SJSA1 (cell line): ENCODE measurements around the gene TBX18. TPM values are rescaled to one million over a fixed set of nuclear protein-coding genes. Genes with fewer than 3 reads are reported as not detected.

ENCODE experiments used
- DNase-seq, 2 experiments: peaks; one replicate each; pipeline ENCODE4 v3.0.0-alpha.2; 2015 to 2020; ENCODE audit warnings: low spot score in 2 of 2, low read depth in 1 of 2
- H3K27ac ChIP-seq: fragments of 250-450 bp; sonication (Bioruptor Pico); 2 replicates; pipeline ENCODE4 v1.5.1; 2020; ENCODE audit warnings: mild to moderate bottlenecking, moderate library complexity
- H3K27me3 ChIP-seq: fragments of 250-450 bp; sonication (Bioruptor Pico); replicated peaks from 2 replicates; pipeline ENCODE4 v1.5.1; 2020; ENCODE audit warnings: mild to moderate bottlenecking, moderate library complexity
- H3K36me3 ChIP-seq: fragments of 250-450 bp; sonication (Bioruptor Pico); 2 replicates; pipeline ENCODE4 v1.5.1; 2020; ENCODE audit warnings: mild to moderate bottlenecking
- H3K4me1 ChIP-seq: fragments of 250-450 bp; sonication (Bioruptor Pico); replicated peaks from 2 replicates; pipeline ENCODE4 v1.6.1; 2021; ENCODE audit warnings: mild to moderate bottlenecking
- H3K4me3 ChIP-seq: fragments of 250-450 bp; sonication (Bioruptor Pico); 2 replicates; pipeline ENCODE4 v1.5.1; 2020; ENCODE audit warnings: mild to moderate bottlenecking
- H3K9me3 ChIP-seq: fragments of 250-450 bp; sonication (Bioruptor Pico); replicated peaks from 2 replicates; pipeline ENCODE4 v1.5.1; 2020; ENCODE audit warnings: mild to moderate bottlenecking
- total RNA-seq: library from RNA; depleted of rRNA; stranded (reverse); fragments of >200 nt; shearing (Covaris generic); gene quantifications from 2 replicates; pipeline ENCODE4 v1.2.3, GENCODE V29; 2014

The TBX18 gene
- total RNA-seq, 1 experiment from 2014 or later = 35.1 TPM

DNA sequence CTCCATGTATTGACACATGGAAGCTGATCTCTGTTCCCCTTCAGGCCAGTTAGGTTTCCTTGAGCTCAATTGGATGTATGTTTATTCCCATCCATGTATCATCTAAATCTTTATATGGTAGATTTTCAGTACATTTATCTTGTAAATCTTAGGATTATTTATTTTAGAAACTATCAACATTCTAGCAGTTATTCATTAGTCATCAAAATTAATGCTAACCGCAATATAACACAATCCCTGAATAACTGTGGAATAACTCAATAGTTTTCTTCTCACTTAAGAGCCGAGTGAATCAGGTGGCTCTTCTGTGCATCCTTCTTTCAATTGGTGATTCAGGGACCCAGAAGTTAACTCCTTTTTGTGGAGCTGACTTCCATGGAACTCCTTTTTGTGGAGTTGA, 15.5 kb upstream of the TBX18 start:
- DNase-seq = no peak
- H3K4me3 ChIP-seq = no peak overlapping the region
- no peaks in the 10 kb centered on the region for H3K9me3 ChIP-seq
- no peaks in the 10 kb centered on the region for H3K27me3 ChIP-seq
- no peak overlapping the region for H3K27ac ChIP-seq
- peaks cover 8% of the 10 kb centered on the region; the same call in 1 of the 2 replicates for H3K4me1 ChIP-seq
- no peaks in the 10 kb centered on the region for H3K36me3 ChIP-seq

DNA sequence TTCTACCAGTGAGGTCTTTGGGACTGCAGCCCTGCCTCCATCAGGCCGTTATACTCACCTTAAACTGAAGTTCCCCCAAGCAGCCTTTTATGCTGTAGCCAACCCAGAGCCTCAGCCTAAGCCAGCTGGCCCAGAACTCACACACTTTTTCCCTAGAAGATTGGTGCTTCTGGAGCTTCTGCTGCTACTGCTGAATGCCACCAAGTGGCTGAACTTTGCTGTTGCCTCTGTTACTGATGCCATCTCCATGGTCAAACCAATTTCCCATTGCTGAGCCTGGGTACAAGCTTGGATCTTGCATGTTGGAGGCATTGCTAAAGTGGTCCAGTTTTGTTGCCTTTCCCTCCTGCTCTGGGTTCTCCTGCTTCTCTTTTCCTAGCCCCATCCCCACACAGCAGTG, 15.0 kb upstream of the TBX18 start:
- H3K36me3 ChIP-seq = no peaks in the 10 kb centered on the region
- DNase-seq = no peak
- no peak overlapping the region for H3K27ac ChIP-seq
- H3K27me3 ChIP-seq = no peaks in the 10 kb centered on the region
- no peaks in the 10 kb centered on the region for H3K9me3 ChIP-seq
- H3K4me3 ChIP-seq = no peak overlapping the region
- peaks cover 8% of the 10 kb centered on the region; the same call in 1 of the 2 replicates for H3K4me1 ChIP-seq

DNA sequence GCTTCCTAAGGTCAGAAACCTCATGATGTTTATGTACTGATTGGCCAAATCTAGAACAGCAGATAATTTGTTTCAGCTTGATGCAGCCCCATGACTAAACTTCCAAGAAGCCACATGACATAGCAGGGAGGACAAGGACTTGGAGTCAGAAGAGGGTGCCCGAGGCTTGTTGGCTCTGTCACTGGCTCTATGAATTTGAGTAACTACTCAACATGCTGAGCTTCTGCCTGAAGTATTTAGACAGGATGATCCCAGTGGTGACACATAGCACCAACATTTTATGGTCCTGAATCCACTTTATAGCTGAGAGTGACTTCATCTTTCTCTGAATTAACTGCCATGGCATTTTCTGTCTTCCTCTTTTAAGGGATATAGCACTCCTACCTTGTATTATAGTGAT, 13.5 kb upstream of the TBX18 start:
- Histone ChIP-seq H3K4me1 (peaks cover 8% of the 10 kb centered on the region; the same call in 1 of the 2 replicates), H3K27me3 (no peaks in the 10 kb centered on the region), H3K27ac (no peak overlapping the region), H3K4me3 (no peak overlapping the region), H3K9me3 (0 out of 2 replicates have a peak, but pooled peaks cover 4% of the 10 kb centered on the region), H3K36me3 (no peaks in the 10 kb centered on the region)
- no peak for DNase-seq

DNA sequence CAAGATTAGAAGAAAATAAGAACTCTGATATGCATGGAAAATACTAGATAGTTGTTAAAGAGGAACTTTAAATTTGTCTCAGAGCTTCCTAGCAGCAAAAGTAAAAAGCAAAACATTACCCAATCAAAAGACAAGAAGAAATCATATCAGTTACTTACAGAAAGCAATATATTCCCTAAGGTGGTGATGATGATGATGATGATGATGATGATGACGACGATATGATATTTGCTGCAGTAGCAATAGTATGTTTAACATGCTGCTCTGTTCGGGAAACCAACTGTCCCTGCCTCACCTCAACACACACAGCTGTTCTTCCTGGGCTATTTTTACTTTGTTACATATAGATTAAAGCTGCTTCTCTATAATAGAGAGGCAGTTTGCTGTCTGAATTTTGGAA, 12.0 kb upstream of the TBX18 start:
- no peaks in the 10 kb centered on the region for H3K27me3 ChIP-seq
- peaks cover 8% of the 10 kb centered on the region; the same call in 1 of the 2 replicates for H3K4me1 ChIP-seq
- 0 out of 2 replicates have a peak, but pooled peaks cover 4% of the 10 kb centered on the region for H3K9me3 ChIP-seq
- DNase-seq = no peak
- H3K27ac ChIP-seq = no peak overlapping the region
- no peak overlapping the region for H3K4me3 ChIP-seq
- no peaks in the 10 kb centered on the region for H3K36me3 ChIP-seq

DNA sequence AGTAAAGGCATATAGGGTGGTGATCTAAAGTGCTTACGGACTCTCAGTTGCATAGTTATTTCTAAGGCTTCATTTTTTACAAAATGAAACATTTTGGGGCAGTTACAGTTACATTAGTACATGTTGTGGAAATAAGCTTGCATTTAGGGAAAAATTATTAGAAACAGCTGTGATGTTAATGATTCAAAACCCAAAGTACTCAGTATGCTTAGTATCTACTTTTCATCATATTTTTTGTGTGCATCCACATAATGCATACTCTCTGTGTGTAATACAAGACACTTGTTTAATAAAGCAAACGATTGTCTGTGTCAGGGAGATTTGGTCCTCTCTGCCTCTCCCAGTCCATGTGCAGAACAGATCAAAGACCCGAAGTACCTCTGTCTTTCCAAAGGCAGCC, 11.4 kb upstream of the TBX18 start:
- Histone ChIP-seq H3K9me3 (0 out of 2 replicates have a peak, but pooled peaks cover 4% of the 10 kb centered on the region), H3K27ac (no peak overlapping the region), H3K36me3 (no peaks in the 10 kb centered on the region), H3K4me1 (peaks cover 8% of the 10 kb centered on the region; the same call in 1 of the 2 replicates), H3K27me3 (no peaks in the 10 kb centered on the region), H3K4me3 (no peak overlapping the region)
- no peak for DNase-seq

DNA sequence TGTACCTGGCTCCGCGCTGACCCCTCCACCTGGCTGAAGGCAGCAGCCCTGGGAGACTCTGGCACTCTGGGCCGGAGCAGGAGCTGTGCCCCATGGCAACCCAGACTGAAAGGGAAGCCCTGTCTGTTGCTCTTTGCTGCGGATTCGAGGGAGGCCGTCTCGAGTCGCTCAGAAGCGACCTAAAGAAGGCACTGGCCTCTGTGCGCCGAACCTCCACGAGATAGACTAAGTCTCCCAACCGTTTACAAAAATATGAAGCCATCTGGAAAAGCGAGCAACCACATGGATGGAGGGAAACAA, 10.5 kb upstream of the TBX18 start:
- Histone ChIP-seq H3K36me3 (no peaks in the 10 kb centered on the region), H3K9me3 (0 out of 2 replicates have a peak, but pooled peaks cover 4% of the 10 kb centered on the region), H3K27ac (no peak overlapping the region), H3K27me3 (no peaks in the 10 kb centered on the region), H3K4me3 (no peak overlapping the region), H3K4me1 (peaks cover 9% of the 10 kb centered on the region)
- no peak for DNase-seq

DNA sequence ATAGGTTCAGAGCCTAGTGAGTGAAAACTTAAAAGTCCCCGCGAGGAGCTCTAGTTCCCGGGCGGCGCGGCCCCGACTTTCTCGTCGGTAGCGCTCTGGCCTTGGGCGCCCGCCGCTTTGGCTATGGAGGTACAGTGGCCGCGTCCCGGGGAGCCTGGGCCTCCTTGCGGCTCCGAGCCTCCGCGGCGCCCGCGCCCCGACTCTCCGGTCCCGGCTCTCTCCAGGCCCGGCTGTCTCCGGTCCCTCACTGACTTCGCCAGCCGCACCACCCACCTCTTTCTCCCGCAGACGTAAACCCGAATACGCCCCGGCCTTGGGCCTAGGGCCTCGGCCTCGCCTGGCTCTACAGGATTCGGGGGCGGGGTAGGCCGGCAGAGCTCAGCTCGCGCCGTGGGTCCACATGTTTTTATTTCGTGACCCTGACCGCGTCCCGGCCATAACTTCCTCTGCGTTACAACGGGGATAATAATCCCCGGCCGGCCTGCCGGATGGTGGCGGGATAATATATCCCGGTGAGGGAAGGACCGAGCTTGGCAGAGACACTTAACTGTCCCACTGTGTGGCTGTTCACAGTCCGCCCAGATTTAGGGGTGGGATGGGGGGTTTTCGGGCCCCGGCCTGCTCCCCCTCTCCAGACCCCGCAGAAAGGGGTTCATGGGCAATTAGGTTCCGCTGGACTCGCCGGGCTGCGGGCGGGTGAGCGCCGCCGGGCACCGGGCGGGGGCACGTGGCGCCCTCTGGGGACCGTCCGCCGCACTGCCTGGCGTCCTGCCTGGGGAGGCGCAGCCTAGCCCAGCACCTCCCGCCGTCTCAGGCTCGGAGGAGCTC, 10.0 kb upstream of the TBX18 start:
- no peak for DNase-seq
- H3K9me3 ChIP-seq = 0 out of 2 replicates have a peak, but pooled peaks cover 4% of the 10 kb centered on the region
- no peaks in the 10 kb centered on the region for H3K27me3 ChIP-seq
- no peaks in the 10 kb centered on the region for H3K36me3 ChIP-seq
- H3K4me1 ChIP-seq = peaks cover 14% of the 10 kb centered on the region
- no peak overlapping the region for H3K27ac ChIP-seq
- H3K4me3 ChIP-seq = no peak overlapping the region

DNA sequence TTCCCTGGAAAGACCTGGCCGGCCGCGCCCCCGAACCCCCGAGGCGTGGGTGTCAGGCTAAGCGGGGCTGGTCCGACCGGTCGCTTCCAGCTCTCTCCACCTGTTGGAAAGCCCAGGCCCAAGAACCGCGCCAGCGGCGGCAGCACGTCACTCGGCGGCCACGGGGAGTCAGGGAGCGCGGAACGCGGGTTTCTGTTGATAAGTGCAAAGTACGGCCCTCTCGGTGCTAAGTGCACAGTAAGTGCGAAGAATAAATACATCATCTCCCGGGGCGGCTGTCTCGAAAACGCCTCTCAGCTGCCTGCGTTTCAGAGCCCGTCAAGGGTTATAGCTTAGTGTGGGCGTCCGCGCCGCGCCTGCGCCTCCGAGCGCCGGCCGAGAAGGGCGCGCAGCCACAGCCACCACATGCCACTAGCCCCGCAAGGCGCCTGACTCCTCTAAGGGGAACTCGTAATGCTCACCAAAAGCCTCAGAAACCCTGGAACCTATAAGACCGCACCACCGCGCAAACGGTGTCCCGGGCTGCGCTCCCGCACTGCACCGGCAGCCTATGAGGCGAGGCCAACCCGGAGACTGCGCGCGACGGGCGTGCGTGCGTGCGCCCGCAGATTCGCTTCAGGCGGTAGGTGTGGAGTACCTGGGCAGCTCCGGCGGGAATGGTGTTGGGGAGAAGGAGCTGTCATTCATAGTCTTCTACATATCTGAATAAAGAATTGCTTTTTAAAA, 9.2 kb upstream of the TBX18 start:
- Histone ChIP-seq H3K36me3 (no peaks in the 10 kb centered on the region), H3K4me1 (peaks cover 16% of the 10 kb centered on the region), H3K27me3 (no peaks in the 10 kb centered on the region), H3K9me3 (0 out of 2 replicates have a peak, but pooled peaks cover 4% of the 10 kb centered on the region), H3K4me3 (no peak overlapping the region), H3K27ac (no peak overlapping the region)
- DNase-seq = no peak

DNA sequence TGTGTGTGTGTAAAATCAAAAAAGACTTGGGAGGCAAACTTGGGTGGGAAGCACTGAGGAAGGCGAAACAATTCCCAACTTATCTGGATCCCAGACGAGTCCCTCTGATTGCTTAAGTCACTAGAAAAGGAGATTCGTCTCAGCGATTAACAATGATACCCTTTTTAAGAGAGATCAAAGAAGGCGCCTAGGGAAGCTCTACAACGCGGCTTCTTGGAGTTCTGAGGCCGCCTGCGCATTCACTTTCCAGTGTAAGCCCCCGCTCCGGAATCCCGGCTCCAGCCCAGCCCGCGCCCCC, 8.7 kb upstream of the TBX18 start:
- H3K27ac ChIP-seq = no peak overlapping the region
- H3K36me3 ChIP-seq = no peaks in the 10 kb centered on the region
- no peak overlapping the region for H3K4me3 ChIP-seq
- H3K4me1 ChIP-seq = peaks cover 16% of the 10 kb centered on the region
- no peaks in the 10 kb centered on the region for H3K27me3 ChIP-seq
- H3K9me3 ChIP-seq = 0 out of 2 replicates have a peak, but pooled peaks cover 4% of the 10 kb centered on the region
- no peak for DNase-seq

DNA sequence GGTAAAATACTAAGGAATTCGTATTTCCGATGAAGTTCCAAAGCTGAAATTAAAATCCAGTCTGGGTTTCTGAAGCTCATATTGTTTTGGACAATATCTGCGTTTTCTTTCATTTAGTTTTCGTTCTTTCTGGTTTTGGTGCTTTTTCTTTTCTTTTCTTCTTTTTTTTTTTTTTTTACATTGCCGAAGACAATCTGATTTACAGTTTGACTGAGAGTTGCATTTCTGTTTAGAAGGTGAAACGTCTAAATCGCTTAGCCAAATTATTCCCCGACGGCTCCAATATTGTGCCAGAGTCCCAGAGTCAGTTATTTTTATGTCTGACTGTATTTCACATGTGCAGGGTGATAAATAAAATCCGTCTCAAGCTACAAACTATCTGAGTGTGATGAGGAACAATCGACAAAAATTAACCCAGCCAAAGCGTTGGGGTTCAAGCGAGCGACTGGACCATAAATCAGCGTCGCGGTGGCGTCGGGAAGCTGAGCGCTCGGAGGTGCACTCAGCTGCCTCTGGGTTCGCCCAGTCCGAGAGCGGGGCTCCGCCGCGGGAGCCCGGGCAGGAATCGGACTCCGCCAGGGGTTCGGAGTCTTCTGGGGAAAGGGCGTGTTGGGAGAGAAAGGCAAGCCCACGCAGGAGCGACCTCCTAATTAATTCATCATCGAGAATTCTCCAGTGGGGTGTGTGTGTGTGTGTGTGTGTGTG, 8.2 kb upstream of the TBX18 start:
- Histone ChIP-seq H3K4me3 (no peak overlapping the region), H3K4me1 (peaks cover 16% of the 10 kb centered on the region), H3K36me3 (no peaks in the 10 kb centered on the region), H3K27me3 (no peaks in the 10 kb centered on the region), H3K9me3 (0 out of 2 replicates have a peak, but pooled peaks cover 4% of the 10 kb centered on the region), H3K27ac (no peak overlapping the region)
- DNase-seq = no peak

DNA sequence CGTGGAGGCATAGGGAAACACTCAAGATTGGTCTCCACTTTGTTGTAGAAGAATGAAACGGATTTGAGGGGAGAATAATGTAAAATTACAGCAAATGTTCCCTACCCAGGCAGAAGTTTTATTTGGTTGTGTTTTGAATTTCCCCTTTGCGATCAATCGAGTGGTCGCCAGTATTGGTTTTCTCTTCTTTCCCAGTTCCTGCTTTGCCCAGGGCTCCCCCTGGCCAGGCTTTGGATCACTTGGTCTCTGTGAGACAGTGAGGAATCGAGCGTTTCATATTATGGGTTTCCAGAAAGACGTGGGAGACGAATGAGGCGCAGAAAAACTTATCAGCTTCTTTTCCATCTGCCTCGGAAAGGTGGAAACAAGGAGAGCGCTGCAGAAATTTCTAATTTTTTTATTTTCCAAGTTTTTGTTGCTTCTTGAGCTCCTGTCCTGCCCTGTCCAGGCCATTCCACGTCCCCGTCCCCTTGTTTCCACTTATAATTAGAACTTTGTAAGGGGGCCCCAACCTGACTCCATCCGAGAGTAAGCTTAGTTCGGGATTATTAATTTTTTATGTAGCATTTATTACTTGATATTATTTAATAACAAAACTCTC, 7.5 kb upstream of the TBX18 start:
- Histone ChIP-seq H3K27me3 (no peaks in the 10 kb centered on the region), H3K4me3 (no peak overlapping the region), H3K36me3 (no peaks in the 10 kb centered on the region), H3K27ac (no peak overlapping the region), H3K9me3 (0 out of 2 replicates have a peak, but pooled peaks cover 4% of the 10 kb centered on the region), H3K4me1 (peaks cover 18% of the 10 kb centered on the region)
- no peak for DNase-seq

DNA sequence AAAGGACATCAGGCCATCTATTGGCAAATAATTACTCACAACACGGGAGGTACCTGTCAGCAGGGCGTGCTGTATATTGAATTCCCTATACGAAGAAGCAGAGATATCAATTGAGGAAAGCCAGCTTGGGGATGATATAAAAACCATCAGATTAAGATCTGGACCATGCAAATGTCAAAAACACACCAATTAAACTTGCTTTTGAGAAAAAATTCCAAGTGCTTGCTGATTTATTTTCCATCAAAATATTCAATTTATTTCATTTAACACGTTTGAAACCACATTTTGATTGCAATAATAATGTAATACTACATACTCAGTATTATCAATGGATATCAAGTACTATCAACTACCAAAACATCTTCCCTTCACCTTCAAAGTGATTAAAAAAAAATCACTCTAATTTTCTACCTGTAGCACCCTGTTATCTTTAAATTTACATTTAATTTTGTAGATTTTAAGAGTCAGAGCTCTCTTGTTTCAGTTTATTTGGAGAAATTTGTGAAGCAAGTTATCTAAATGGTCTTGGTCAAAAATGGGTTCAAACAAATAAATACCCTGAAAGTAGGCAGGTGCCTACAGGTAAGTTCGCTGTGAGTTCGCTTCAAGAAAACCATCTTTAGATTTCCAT, 6.8 kb upstream of the TBX18 start:
- 0 out of 2 replicates have a peak, but pooled peaks cover 4% of the 10 kb centered on the region for H3K9me3 ChIP-seq
- no peaks in the 10 kb centered on the region for H3K36me3 ChIP-seq
- no peak for DNase-seq
- no peaks in the 10 kb centered on the region for H3K27me3 ChIP-seq
- H3K4me1 ChIP-seq = peaks cover 18% of the 10 kb centered on the region
- no peak overlapping the region for H3K27ac ChIP-seq
- no peak overlapping the region for H3K4me3 ChIP-seq

DNA sequence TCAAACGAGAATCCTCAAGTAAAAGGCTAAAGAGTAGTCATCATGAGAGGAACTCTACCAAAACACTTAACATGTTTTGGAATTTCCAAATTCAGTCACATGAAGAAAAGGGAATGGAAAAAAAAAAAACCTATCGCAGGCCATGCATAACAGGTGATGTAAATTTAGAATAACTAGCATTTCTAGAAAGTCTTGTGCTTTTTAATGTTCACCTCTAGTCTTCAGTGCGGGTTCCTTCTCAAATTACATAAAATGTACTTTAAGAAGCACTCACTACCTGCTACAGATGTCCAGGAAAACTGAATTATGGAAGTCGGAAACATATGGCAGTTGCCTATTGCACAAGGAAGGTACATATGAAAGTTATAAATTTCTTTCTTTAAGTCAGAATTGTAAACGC, 6.1 kb upstream of the TBX18 start:
- Histone ChIP-seq H3K36me3 (no peaks in the 10 kb centered on the region), H3K9me3 (0 out of 2 replicates have a peak, but pooled peaks cover 4% of the 10 kb centered on the region), H3K27me3 (no peaks in the 10 kb centered on the region), H3K4me1 (peaks cover 18% of the 10 kb centered on the region), H3K4me3 (no peak overlapping the region), H3K27ac (no peak overlapping the region)
- DNase-seq = no peak
